Transverse colon (tissue), 4 donors: ENCODE data around the gene ARPC5L.

Source experiments
- CTCF ChIP-seq, 5 experiments: fragments of 200-600 bp in 3 of 5; fragments of 450-650 bp in 2 of 5; sonication (generic) in 3 of 5; IDR thresholded peaks; 1 replicate in 2 of 5; 2 replicates in 3 of 5; pipeline ENCODE4 v1.5.1; 2016 to 2017; ENCODE audit warnings: antibody characterized with exemption in 5 of 5, inconsistent platforms in 3 of 5, mild to moderate bottlenecking in 2 of 5, moderate library complexity in 1 of 5
- EP300 ChIP-seq: sonication (generic); formaldehyde crosslinking; IDR thresholded peaks from one replicate; pipeline ENCODE4 v1.6.1; 2017; ENCODE audit warnings: antibody characterized with exemption, low read depth
- POLR2A ChIP-seq: fragments of 450-650 bp; IDR thresholded peaks from one replicate; pipeline ENCODE4 v1.6.1; 2016; ENCODE audit warnings: antibody characterized with exemption, mild to moderate bottlenecking, moderate library complexity
- POLR2AphosphoS5 ChIP-seq, 3 donors: sonication (generic); formaldehyde crosslinking; IDR thresholded peaks; one replicate each; pipeline ENCODE4 v1.6.1; 2016; ENCODE audit warnings: antibody characterized with exemption in 3 of 3

GRCh38 chr9:124829334-124829669, 32.6 kb upstream of the ARPC5L start:
- TF ChIP-seq CTCF (IDR thresholded peaks at IDR 0.05) (no peak), POLR2A (no peak), EP300 (no peak), POLR2AphosphoS5 (IDR thresholded peaks at IDR 0.05) (no peak)
